ENCODE measurements around the gene NETO1.

DNA sequence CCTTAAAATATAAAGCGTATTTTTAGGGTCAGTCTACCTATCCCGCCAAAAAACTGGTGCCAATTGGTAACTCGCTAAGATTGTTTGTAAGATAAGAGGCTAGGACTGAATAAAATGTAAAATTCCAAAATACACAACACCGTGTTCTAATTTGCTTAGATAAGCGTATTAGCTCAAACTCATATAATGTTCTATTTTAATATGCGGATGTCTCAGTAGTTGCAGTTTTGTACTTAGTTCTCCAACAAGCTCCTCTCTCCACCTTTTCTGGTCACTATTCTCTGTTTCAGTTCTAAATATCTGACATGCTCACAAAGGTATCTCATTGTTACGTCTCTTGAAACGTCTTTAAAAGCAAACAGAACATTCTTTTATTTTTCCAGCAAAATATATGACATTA, 24.0 kb downstream of the NETO1 start:
- TF ChIP-seq CTCF (IDR thresholded peaks at IDR 0.05; ENCODE audit: low read depth, low read length) (no peak), EZH2phosphoT487 (IDR thresholded peaks at IDR 0.05; ENCODE audit: low read depth) (no peak)

Data from OCI-LY3 (cell line).